Measurements from ENCODE around the gene ITGB5.

ITGB5 gene

DNA sequence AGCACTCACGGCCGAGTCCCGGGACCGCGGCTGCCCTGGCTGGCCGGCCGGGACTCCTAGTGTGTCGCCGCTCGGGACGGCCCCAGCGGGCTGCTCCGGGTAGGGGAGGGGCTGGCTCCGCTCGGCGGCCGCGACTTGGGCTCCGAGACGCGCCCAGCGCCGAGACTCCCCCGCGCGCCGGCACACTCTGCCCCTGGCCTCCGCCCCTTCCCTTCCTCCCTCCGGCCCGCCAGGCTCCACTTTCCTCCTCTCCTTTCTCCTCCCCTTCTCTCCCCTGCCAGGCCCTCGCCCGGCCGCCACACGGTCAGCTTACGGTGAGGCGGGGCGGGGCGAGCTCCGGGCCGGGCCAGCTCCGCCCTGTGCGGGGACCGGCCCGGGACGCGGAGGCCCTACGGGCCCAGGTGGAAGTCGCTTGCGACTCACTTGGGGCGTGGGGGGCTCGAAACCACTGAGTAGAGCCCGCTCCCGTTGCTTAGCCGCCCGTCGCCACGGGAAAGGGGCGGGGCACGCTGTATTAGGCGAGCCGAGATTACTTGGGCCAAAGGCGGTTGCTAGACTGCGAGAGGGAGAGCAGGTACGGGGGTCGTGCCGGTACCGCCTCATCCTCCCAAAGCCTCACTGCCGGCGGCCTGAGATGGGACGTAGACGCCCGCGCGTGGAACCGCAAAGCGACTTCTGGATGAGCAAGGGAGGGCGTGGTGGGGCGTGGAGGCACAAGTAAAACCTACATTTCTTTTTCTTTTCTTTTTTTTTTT lies at the start of gene ITGB5:
ITGB5 (minus strand) TSS at position 189 of the 755 bp plus-strand sequence. CDS start 365 bp downstream, outside the sequence.
- peak within 1 kb of the TSS; percentile 49 for H3K4me3 ChIP-seq (ENCODE audit: low read depth, low read length)
- TF ChIP-seq, protein P1, sequence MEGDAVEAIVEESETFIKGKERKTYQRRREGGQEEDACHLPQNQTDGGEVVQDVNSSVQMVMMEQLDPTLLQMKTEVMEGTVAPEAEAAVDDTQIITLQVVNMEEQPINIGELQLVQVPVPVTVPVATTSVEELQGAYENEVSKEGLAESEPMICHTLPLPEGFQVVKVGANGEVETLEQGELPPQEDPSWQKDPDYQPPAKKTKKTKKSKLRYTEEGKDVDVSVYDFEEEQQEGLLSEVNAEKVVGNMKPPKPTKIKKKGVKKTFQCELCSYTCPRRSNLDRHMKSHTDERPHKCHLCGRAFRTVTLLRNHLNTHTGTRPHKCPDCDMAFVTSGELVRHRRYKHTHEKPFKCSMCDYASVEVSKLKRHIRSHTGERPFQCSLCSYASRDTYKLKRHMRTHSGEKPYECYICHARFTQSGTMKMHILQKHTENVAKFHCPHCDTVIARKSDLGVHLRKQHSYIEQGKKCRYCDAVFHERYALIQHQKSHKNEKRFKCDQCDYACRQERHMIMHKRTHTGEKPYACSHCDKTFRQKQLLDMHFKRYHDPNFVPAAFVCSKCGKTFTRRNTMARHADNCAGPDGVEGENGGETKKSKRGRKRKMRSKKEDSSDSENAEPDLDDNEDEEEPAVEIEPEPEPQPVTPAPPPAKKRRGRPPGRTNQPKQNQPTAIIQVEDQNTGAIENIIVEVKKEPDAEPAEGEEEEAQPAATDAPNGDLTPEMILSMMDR (IDR thresholded peaks at IDR 0.05; ENCODE audit: insufficient read depth, low read depth, low read length, missing control alignments), result no peak
- DNase-seq (ENCODE audit: low read depth), result peak; percentile 65

DNA sequence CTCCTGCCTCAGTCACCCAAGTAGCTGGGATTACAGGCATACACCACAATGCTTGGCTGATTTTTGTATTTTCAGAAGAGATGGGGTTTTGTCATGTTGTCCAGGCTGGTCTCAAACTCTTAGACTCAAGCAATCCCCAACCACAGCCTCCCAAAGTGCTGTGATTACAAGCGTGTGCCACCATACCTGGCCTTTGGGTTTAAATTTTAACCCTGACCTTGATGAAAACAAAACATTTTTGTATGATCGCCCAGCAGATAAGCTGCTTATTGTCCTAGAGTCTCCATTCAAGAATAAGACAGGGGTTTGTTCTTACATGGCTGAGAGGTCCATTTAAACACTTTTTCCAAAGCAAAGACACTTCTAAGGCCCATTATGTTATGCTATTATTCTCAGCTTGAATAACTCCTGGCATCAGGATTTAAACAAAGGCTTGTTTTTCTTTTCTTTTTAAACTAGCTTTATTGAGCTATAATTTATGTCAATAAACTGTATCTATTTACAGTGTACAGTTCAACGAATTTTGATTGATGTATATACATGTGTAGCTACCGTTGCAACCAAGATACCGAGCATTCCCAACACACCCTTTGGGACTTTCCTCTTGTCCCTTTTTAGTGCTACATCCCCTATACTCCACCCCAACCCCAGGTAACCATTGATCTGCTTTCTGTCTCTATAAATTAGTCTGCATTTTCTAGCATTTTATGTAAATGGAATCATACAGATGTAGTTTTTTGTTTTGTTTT lies 48.8 kb upstream of the ITGB5 start:
- H3K4me3 ChIP-seq (ENCODE audit: low read depth, low read length), result no peak overlapping the region
- TF ChIP-seq, protein P1 (IDR thresholded peaks at IDR 0.05; ENCODE audit: insufficient read depth, low read depth, low read length, missing control alignments), result no peak
- no peak for DNase-seq (ENCODE audit: low read depth)

DNA sequence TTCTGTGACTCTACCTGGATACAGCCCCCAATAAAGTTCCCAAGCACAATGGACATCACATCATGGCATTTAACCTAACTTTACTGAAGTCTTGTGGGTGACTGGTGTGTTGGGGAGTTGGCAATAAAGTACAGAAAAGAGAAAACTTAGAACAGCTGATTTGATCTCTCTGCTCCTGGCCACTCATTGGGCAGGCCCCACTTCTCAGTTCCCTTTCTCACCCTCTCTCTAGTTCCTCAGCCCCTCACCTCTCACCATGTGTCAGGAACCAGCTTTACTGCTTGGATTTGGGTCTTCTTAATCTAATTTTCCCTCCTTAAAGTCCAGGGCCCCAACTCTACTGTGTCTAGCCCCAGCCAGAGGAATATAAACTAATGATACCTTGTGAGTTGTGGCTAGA lies 48.1 kb upstream of the ITGB5 start:
- peak; percentile 46 for DNase-seq (ENCODE audit: low read depth)

GRCh38 chr3:124934577-124934976 lies 47.4 kb upstream of the ITGB5 start, which contains the start of gene MUC13:
TSS of gene MUC13 (minus strand) at chr3:124934751. CDS start at chr3:124934712, 39 bp downstream.
- TF ChIP-seq, protein P1 (IDR thresholded peaks at IDR 0.05; ENCODE audit: insufficient read depth, low read depth, low read length, missing control alignments), result no peak
- no peak within 1 kb of the TSS for H3K4me3 ChIP-seq (ENCODE audit: low read depth, low read length)
- DNase-seq (ENCODE audit: low read depth), result peak; percentile 40

More for the DNA sequence above, 48.1 kb upstream of the ITGB5 start:
- TF ChIP-seq, protein P1 (IDR thresholded peaks at IDR 0.05; ENCODE audit: insufficient read depth, low read depth, low read length, missing control alignments), result no peak
- no peak overlapping the region for H3K4me3 ChIP-seq (ENCODE audit: low read depth, low read length)

DNA sequence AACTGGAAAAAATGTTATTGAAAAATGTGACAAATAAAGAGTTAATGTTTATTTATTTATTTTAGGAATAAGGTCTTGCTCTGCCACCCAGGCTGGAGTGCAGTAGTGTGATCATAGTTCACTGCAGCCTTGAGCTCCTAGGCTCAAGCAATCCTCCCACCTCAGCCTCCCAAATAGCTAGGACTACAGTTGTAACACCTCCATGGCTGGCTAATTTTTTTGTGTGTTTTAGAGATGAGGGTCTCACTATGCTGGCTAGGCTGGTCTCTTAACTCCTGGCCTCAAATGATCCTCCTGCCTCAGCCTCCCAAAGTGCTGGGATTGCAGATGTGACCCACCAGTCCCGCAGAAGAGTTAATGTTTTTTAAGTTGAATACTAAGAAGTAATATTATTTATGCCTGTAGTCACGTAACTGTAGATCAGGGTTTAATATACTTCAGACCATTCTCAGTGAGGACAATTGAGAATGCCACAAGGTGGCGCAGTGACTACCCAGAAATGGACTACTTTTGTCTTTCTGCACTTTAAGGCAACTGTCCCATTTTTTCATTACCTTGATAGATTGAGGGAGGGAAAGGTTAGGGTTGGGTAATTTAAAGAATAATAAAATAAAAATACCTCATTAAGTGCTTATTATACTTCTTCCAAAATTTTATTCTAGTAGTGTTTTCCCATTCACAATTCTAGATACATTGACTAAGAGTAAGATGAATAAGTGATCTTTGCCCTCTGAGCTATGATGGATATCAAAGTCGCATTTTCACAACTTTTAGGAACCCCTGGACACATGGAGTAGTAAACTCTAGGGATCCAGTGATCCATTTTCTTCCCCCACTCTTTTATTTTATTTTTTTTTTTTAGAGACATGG lies 41.4 kb upstream of the ITGB5 start:
- DNase-seq (ENCODE audit: low read depth), result peak; percentile 77
- H3K4me3 ChIP-seq (ENCODE audit: low read depth, low read length), result no peak overlapping the region
- TF ChIP-seq, protein P1 (IDR thresholded peaks at IDR 0.05; ENCODE audit: insufficient read depth, low read depth, low read length, missing control alignments), result peak; percentile 67

DNA sequence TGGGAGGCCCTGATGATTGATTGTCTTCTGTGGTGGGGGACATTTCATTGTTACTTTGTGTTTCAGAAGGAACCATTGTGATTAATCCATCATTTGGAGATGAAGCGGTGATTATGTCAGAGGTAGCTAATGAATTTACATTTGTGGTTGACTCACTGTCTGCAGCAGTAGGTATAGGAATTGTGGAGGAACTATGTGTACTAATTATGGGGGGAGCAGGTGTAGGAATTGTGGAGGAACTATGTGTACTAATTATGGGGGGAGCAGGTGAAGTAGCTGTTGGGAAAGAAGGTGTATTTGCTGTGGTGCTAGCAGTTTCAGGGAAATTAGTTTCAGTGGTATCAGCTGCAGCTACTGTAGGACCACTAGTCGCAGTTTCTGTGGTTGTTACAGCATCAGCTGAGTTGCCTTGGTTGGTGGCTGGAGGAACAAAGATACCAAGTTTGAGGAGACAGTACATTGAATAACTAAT lies 40.4 kb upstream of the ITGB5 start:
- TF ChIP-seq, protein P1 (IDR thresholded peaks at IDR 0.05; ENCODE audit: insufficient read depth, low read depth, low read length, missing control alignments), result no peak
- DNase-seq (ENCODE audit: low read depth), result peak; percentile 67
- no peak overlapping the region for H3K4me3 ChIP-seq (ENCODE audit: low read depth, low read length)
